ENCODE measurements around the gene RNH1.

RNH1 gene

GRCh38 chr11:536841-537621 is 30.0 kb upstream of the RNH1 start, which contains the start of gene LRRC56:
Gene LRRC56 (plus strand): TSS chr11:537527. CDS start chr11:540685, 3,158 bp downstream.
- DNase-seq, result peak; percentile 94 to 96

DNA sequence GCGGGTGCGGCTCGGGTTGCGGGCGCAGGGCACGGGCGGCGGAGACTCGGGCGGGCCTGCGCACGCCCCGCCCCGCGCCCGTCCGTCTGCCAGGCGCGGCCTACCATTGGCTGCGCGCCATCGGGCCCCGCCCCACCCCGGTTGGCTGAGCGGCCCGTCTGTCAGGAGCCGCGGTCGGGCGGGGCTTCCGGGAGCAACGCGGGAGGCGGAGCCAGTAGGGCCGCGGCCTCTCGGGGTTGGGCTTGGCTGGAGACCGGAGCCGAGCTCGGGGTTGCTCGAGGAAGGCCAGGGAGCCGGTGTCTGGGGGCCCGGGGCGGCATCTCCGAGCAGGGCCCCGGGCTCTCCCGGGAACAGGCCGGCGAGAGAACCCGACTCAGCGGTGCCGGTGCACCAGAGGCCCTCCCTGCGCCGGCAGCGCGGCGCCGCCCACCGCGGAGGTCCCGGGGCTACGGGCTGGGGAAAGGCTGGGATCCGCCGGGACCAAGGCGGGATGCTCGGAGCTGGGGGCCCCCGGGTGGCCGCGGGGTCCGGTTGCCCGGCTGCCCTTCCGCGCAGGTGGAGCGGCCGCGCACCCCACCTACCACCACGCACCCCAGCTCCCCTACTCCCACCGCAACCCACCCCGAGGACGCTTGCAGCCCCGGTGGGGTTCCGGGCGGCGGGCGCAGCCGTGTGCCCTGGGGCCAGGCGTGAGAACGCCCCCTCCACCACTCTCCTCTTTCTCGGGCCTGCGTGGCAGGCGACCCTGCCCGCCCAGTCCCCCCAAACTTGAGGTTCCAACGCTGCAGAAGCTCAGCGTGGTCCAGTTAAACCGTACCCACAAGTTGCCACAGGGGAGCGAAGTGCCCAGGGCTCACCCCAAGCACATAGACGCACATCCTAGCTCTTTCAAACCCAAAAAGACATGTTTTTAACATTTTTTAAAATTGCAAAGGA is 28.7 kb upstream of the RNH1 start, which contains the start of gene HRAS:
Gene HRAS, minus strand, starts transcription at position 58 of the 936 bp plus-strand sequence.
- DNase-seq, result peak; percentile 94 to 97

- no peak for DNase-seq
These were observed 28.1 kb upstream of the RNH1 start for GRCh38 chr11:535210-535518.

- DNase-seq, result peak in 1 of 2 donors; percentile 30
These were observed 27.6 kb upstream of the RNH1 start for GRCh38 chr11:534396-535209.

DNA sequence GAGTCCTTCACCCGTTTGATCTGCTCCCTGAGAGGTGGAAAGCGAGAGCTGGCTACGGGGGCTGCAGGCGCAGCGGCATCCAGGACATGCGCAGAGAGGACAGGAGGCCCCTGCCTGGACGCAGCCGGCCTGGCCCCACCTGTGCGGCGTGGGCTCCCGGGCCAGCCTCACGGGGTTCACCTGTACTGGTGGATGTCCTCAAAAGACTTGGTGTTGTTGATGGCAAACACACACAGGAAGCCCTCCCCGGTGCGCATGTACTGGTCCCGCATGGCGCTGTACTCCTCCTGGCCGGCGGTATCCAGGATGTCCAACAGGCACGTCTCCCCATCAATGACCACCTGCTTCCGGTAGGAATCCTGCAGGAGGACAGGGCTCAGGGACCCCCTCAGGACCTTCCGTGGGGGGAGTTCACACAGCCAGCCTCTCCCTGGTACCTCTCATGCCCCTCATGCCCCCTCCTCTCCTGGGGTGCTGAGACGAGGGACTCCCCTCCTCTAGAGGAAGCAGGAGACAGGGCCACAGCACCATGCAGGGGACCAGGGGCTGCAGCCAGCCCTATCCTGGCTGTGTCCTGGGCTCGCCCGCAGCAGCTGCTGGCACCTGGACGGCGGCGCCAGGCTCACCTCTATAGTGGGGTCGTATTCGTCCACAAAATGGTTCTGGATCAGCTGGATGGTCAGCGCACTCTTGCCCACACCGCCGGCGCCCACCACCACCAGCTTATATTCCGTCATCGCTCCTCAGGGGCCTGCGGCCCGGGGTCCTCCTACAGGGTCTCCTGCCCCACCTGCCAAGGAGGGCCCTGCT is 26.7 kb upstream of the RNH1 start:
- DNase-seq, result no peak

DNA sequence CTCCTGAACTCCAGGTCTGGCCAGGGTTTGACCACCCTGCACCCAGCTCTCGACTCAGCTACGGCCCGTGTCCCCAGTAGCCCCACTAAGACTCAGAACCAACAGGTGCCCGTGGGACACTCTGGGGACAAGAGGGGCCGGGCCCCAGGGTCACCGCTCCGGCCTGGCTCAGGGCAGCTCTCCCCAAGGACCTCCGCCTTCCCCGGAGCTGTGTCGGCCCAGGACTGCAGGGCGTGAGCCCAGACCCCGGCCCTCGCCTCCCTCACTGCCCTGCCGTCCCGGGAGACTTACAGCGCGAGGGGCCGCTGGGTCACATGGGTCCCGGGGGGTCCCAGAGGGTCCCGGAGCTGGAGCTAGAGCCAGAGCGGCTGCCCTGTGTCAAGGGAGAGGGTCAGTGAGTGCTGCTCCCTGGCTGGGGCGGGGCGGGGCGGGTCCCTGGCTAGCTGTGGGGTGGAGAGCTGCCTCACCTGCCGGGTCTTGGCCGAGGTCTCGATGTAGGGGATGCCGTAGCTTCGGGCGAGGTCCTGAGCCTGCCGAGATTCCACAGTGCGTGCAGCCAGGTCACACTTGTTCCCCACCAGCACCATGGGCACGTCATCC is 26.0 kb upstream of the RNH1 start:
- DNase-seq, result no peak

DNA sequence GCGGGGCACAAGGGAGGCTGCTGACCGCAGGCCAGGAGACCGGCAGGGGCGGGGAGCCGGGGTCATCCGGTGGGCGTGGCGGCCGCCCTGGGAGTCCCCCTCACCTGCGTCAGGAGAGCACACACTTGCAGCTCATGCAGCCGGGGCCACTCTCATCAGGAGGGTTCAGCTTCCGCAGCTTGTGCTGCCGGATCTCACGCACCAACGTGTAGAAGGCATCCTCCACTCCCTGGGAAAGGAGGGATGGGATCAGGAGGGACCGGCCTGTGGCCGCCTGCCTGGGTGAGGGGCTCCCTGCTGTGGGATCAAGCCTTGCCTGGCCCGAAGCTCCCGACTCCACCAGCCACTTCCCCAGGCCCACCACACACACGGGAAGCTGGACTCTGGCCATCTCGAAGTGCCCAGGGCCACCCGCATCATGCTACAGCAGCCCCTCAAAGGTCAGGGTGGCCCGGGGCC is 25.5 kb upstream of the RNH1 start:
- no peak for DNase-seq

- no peak for DNase-seq
These were observed 25.0 kb upstream of the RNH1 start for GRCh38 chr11:531919-532526.

- no peak for DNase-seq
These were observed 24.2 kb upstream of the RNH1 start for GRCh38 chr11:530960-531831.

DNA sequence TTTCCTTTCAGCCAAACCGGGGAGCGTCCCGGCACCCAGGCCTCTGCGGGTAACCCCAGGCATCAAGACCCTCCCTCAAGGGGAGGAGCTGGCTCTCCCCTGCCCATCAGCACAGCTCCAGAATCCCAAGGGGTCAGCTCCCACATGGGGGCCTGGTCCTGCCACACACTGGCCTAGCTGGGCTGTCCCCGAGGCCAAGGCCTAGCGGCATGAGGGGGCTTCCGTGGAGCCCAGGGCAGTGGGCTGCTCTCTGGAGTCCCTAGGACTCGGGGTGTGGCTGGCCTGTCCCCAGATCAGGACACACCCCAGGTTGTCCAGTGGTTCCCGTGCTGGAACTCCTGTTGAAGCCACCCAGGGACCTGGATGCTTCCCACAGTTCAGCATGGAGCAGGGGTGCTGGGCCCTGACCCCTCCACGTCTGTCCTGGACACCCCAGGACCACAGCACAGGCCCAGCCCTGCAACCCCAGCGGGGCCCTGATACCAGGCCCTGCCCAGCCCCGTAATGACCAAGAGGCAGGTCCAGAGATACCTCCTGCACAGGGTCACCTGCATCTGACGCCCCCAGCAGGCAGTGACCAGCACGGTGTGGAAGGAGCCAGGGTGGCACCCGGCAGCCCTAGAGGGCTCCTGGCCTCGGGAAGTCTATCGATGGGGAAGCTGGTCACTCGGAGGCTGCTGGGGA is 22.8 kb upstream of the RNH1 start:
- no peak for DNase-seq

DNA sequence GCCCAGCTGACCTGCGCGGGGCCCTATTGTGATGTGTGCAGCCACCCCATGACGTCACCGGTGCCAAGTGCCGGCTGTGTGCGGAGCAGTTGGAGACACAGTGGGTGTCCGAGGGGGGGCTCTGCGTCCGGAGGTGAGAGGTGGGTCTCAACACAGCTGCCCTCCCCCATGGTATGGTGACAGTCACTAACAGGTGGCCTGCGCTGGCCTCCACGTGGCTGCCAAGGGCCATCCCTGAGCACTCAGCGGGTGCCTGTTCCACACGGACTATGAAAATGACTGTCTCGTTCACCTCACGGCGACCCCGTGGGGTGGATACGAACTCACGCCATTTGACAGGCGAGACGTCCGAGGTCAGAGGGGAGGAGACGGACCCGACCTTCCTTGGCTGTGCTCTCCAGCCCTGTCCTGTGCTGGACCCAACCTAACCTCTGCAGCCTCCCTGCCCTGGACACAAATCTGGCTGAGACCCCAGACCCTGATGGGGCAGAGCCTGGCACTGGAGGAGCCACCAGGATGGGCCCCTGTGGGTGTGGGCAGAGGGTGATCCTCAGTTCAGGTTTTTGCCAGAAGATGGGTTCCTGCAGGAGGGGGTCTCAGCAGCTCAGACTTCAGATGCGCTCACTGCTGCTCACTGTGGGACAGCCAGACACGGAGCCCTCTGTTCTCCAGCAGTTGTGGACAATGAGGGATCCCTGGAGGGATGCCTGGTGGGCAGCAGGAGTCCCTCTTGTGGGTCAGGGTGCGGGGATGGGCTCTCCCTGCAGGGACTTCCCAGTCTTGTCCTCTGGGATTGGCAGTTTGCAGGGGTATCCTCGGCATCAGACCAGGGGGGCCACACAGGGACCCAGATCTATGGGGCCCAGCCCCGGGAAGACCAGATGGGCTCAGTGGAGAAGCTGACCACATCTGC is 22.0 kb upstream of the RNH1 start:
- no peak for DNase-seq

DNA sequence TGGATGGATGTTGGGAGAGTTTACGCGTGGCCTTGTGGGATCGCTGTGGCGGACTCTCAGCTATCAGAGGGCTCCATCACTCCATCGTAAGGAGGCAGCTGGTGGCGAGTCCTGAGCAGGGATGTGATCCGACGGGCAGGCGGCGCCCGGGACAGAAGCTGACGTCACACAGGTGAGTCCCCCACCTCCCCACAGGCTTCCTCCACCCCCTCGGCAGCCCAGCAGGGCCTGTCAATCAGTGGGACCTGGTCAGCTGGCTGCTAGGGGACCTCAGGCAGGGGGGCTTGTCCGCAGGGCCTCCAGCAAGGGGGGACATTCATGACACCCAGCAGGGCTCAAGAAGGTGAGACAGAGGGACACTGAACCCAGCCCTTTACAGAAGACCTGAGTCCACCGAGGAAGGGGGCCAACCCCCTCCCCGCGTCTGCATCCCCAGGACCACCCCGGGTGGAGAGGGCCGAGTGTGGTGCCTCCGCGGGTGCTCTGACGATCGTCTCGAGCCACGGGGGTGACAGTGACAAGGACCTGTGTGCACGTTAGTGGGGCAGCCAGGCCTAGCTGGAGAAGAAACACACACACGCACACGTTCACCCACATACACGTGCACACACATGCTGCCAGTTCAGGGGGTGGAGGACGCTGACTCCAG is 21.2 kb upstream of the RNH1 start:
- DNase-seq, result no peak

DNA sequence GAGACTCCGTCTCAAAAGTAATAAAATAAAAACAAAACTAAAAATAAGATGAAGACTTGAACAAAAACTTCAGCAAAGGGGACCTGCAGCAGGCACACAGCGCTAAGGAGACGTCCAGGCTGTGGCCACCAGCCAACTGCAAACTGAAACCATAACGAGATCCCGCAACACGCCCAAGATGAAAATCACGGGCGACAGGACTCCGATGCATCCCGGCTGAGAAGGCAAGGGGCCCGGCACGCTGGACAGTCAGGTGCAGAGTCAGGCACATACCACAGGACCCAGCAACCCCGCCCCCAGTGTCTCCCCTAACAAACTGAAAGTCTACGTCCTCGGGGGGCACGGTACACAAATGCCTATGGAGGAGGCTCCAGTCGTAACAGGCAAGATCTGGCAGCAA is 19.1 kb upstream of the RNH1 start:
- no peak for DNase-seq

- no peak for DNase-seq
These were observed 14.2 kb upstream of the RNH1 start for GRCh38 chr11:521177-521688.

- no peak for DNase-seq
These were observed 13.6 kb upstream of the RNH1 start for GRCh38 chr11:520428-521176.

GRCh38 chr11:518463-519202 is 11.6 kb upstream of the RNH1 start:
- peak; percentile 84 to 92 for DNase-seq
